Measurements from ENCODE around the gene IFI16. TPM values are rescaled to one million over a fixed set of nuclear protein-coding genes. Genes with fewer than 3 reads are reported as not detected.

IFI16 gene
- polyA plus RNA-seq, 1 experiment = 179 TPM

DNA sequence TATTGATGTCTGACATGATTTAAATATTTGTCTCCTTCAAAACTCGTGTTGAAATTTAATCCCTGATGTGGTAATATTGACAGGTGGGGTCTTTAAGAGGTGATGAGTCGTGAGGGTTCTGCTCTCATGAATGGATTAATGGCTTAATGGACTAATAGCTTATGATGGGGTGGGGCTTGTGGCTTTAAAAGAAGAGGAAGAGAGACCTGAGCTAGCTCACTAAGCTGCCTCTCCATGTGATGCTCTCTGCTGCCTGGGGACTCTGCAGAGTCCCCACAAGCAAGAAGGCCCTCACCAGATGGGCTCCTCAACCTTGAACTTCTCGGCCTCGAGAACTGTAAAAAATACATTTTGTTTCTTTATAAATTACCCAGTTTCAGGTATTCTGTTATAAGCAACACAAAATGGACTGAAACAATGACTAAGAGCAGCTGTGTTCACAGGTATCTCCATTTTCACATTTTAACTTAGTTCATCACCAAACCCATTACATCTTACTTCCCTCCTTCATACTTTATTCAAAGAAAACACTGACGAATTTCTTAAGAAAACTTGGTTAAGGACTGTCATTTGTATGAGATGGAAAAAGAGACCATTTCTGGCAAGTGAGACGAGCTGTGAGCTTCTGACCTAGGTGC, 79.0 kb downstream of the IFI16 start:
- no peaks in the 10 kb centered on the region for H3K27me3 ChIP-seq (ENCODE audit: control insufficient read depth, insufficient read depth, low read length)
- ChIA-PET CTCF (interaction anchor here (0.7 to 3.8 kb wide), 3 partner anchors 17 to 91 kb away, joined by 3 to 20 read pairs (median 5); no protein-coding TSS in a partner anchor), POLR2A (no interaction called here)
- H3K27ac ChIP-seq (ENCODE audit: low read depth, low read length) = no peak overlapping the region
- TF ChIP-seq, protein P1, sequence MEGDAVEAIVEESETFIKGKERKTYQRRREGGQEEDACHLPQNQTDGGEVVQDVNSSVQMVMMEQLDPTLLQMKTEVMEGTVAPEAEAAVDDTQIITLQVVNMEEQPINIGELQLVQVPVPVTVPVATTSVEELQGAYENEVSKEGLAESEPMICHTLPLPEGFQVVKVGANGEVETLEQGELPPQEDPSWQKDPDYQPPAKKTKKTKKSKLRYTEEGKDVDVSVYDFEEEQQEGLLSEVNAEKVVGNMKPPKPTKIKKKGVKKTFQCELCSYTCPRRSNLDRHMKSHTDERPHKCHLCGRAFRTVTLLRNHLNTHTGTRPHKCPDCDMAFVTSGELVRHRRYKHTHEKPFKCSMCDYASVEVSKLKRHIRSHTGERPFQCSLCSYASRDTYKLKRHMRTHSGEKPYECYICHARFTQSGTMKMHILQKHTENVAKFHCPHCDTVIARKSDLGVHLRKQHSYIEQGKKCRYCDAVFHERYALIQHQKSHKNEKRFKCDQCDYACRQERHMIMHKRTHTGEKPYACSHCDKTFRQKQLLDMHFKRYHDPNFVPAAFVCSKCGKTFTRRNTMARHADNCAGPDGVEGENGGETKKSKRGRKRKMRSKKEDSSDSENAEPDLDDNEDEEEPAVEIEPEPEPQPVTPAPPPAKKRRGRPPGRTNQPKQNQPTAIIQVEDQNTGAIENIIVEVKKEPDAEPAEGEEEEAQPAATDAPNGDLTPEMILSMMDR (IDR thresholded peaks at IDR 0.05; ENCODE audit: low read depth, low read length) = no peak
- no peak overlapping the region for H3K4me3 ChIP-seq (ENCODE audit: low read depth, low read length)
- no peaks in the 10 kb centered on the region for H3K9me3 ChIP-seq (ENCODE audit: control insufficient read depth, insufficient read depth, low read length)
- no peak for DNase-seq (ENCODE audit: low read depth, low spot score)

DNA sequence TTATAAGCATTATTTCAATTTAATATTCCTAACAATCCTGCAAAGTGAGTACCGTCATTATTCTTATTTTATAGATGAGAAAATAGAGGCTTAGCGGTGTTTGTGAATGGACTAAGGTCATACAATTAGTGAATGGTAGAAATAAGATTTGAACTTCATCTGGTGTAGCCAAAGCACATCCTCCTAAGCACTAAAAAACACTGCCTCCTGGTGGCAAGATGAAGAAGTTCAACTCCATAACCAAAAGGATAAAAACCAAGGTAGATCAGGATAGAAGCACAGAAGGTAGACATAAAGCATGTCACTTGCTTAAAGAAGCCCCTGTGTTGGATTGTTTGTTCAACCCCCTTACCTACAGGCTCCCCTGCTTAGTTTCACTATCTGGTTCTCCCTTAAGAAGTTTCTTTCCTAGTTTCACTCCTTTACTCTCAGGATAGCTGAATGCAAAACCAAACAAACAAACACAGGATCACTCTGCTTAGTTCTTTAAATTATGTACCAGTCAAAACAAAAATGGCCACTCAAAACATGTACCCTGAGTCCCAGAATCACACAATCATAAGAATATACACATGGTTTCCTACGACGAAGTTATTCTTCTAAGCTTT, 79.6 kb downstream of the IFI16 start:
- no peak for DNase-seq (ENCODE audit: low read depth, low spot score)
- Histone ChIP-seq H3K27me3 (ENCODE audit: control insufficient read depth, insufficient read depth, low read length) (no peaks in the 10 kb centered on the region), H3K4me3 (ENCODE audit: low read depth, low read length) (no peak overlapping the region), H3K27ac (ENCODE audit: low read depth, low read length) (no peak overlapping the region), H3K9me3 (ENCODE audit: control insufficient read depth, insufficient read depth, low read length) (no peaks in the 10 kb centered on the region)
- ChIA-PET CTCF (interaction anchor here (3.8 kb wide), 1 partner anchor 18 kb away, joined by 20 read pairs; no protein-coding TSS in a partner anchor), POLR2A (no interaction called here)
- TF ChIP-seq, protein P1 (IDR thresholded peaks at IDR 0.05; ENCODE audit: low read depth, low read length) = peak; percentile 50

DNA sequence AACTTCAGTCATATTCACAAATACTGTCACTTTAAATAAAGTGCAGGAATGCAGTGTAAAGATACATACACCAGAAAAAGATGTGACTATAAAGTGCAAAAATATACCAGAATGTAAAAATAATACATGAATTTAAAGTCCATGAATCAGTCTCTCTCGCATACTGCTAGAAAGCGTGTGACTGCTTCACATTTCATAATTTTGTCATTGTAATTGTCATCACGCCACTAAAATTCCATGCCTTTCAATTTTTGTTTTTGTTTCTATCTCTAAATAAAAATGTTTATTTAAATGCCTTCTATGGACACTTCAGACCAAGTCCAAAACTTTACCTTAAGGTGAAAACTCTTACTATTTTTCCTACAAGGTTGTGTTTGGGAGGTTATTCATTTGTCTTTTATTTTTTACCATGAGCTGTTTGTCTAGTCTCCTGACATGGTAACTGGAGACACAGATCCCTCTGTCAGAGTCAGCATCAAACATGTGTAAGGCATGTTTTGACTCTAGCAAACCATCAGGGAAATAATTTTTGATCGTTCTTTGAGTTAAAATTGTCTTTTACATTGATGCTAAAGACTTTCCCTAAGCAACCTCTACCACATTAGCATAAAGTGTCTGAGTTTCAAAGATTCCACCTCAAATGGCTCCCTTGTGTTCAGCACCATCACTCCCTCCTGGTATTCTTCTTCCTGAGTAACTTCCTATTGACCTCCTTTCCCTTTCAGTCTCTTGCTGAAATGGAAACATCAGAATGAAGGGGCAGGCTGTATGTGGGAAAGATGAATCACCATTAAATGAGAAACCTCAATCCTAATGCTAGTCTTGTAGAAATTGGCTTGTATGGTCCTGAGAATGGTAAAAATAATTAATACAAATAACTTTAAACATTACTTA, 80.8 kb downstream of the IFI16 start:
- H3K27me3 ChIP-seq (ENCODE audit: control insufficient read depth, insufficient read depth, low read length) = no peaks in the 10 kb centered on the region
- H3K4me3 ChIP-seq (ENCODE audit: low read depth, low read length) = no peak overlapping the region
- TF ChIP-seq, protein P1 (IDR thresholded peaks at IDR 0.05; ENCODE audit: low read depth, low read length) = no peak
- POLR2A ChIA-PET = no interaction called here
- H3K27ac ChIP-seq (ENCODE audit: low read depth, low read length) = no peak overlapping the region
- H3K9me3 ChIP-seq (ENCODE audit: control insufficient read depth, insufficient read depth, low read length) = no peaks in the 10 kb centered on the region
- no peak for DNase-seq (ENCODE audit: low read depth, low spot score)
- CTCF ChIA-PET = interaction anchor here (3.8 kb wide), 1 partner anchor 19 kb away, joined by 20 read pairs; no protein-coding TSS in a partner anchor

DNA sequence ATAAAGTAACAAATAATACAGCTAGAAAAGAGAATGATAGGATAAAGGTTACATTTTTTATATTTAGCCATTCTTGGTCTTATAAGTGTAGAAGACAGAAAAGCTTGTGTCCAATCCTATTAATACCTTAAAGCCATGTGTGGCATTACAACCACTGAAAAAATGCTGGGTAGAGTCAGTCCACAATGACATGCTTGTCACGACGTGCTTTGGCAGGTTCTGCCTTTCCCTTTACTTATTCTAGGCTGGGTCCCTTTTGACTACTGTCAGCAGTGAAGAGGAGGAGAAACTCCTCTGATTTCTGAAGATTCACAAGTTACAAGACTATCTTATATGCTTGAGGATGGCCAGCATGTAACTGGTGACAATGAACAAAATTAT, 81.5 kb downstream of the IFI16 start:
- POLR2A ChIA-PET = no interaction called here
- TF ChIP-seq, protein P1 (IDR thresholded peaks at IDR 0.05; ENCODE audit: low read depth, low read length) = no peak
- no peaks in the 10 kb centered on the region for H3K27me3 ChIP-seq (ENCODE audit: control insufficient read depth, insufficient read depth, low read length)
- DNase-seq (ENCODE audit: low read depth, low spot score) = no peak
- no peaks in the 10 kb centered on the region for H3K9me3 ChIP-seq (ENCODE audit: control insufficient read depth, insufficient read depth, low read length)
- H3K27ac ChIP-seq (ENCODE audit: low read depth, low read length) = no peak overlapping the region
- no peak overlapping the region for H3K4me3 ChIP-seq (ENCODE audit: low read depth, low read length)
- CTCF ChIA-PET = interaction anchor here (3.8 kb wide), 1 partner anchor 20 kb away, joined by 20 read pairs; no protein-coding TSS in a partner anchor
